ENCODE measurements around the gene USP3. TPM values are rescaled to one million over a fixed set of nuclear protein-coding genes. Genes with fewer than 3 reads are reported as not detected.
A peak's percentile ranks its signal among the peaks of the same experiment; 100 is the strongest.

USP3 gene
- total and polyA plus RNA-seq, 10 of the 15 experiments (the other 5 are each of a cell fraction or from before 2014, with no cell fraction given), result 23.8 to 64.5 (median 50.3) TPM

- TF ChIP-seq ZSCAN29 (IDR thresholded peaks at IDR 0.05), result no peak
- TF ChIP-seq EZH2 (IDR thresholded peaks at IDR 0.05; ENCODE audit: borderline replicate concordance, control insufficient read depth, low read depth, low read length), result no peak
- no peak for TF ChIP-seq FOS (IDR thresholded peaks at IDR 0.05; ENCODE audit: borderline replicate concordance, extremely low read depth, insufficient read length)
- TF ChIP-seq SUZ12 (IDR thresholded peaks at IDR 0.05; ENCODE audit: unreplicated experiment), result no peak
These were observed 95.1 kb downstream of the USP3 start (continued) for GRCh38 chr15:63599401-63600000.

DNA sequence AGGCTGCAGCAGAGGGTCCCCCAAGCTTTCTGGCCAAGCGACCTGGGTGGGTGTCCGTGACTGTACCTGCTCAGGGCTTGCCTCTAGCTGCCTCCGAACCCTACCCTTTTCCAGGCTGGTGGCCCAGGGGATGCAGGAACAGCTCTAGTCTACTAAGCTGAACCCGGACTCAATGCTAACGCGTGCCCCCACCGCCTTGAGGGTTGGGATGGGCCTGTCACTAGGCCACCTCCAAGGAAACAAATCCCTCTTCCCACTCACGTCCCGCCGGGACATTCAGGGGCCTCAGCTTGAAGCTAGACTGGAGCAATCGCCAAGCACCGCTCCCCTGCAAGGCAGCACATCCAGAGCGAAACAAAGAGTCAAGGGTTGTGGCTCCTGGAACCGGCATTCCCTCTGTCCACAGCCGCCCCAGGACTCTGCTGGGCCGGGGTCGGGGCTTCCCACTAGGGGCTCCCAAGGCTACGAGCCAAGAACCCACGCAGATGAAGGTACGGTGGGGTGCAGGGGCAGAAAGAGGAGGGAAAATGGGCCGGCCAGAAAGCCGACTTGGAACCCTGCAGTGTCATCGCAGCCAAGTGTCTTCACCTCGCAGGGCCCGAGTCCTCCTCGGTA, 95.7 kb downstream of the USP3 start:
- FAIRE-seq, result no peak
- TF ChIP-seq NKRF (conservative IDR thresholded peaks at IDR 0.05) (peak; percentile 44), IKZF2 (IDR thresholded peaks at IDR 0.05) (peak in 1 of 2 experiments; percentile 8; a peak in 1 of 4 replicates), HDGF (IDR thresholded peaks at IDR 0.05) (peak; percentile 72), IRF4 (IDR thresholded peaks at IDR 0.05; ENCODE audit: low read depth, low read length) (no peak), SIN3A (IDR thresholded peaks at IDR 0.05; ENCODE audit: low read depth, low read length) (no peak), MLLT1 (IDR thresholded peaks at IDR 0.05) (0 out of 2 replicates have a peak, but pooled peaks have one; percentile 42)

More for the DNA sequence above, 95.7 kb downstream of the USP3 start:
- ChIA-PET SMC1A (ENCODE audit: uncharacterized antibody, unreplicated experiment) (interaction anchor here (0.6 to 9.7 kb wide), 30 partner anchors 13 to 152 kb away, joined by 3 to 150 read pairs (median 8); partner anchors contain the start of gene USP3), RAD21 (ENCODE audit: unreplicated experiment) (interaction anchor here (0.9 to 8.2 kb wide), 28 partner anchors 10 to 553 kb away, joined by 3 to 113 read pairs (median 9); partner anchors contain the start of genes CIAO2A and USP3), CTCF (interaction anchor here (0.7 to 11.3 kb wide), 30 partner anchors 9 to 553 kb away, joined by 3 to 272 read pairs (median 6); partner anchors contain the start of gene USP3), POLR2A (interaction anchor here (0.5 to 8.8 kb wide), 14 partner anchors 19 to 489 kb away, joined by 3 to 66 read pairs (median 5); partner anchors contain the start of gene USP3)
- intact Hi-C loops (cut with micrococcal nuclease; ENCODE audit: unreplicated experiment), result no loop called here
- peak overlapping the region; percentile 80 for H2AFZ ChIP-seq (ENCODE audit: control insufficient read depth, low read depth, low read length)
- H3K27me3 ChIP-seq (replicated peaks in 1 of 2; ENCODE audit: control insufficient read depth in 2 of 2, insufficient read depth in 2 of 2, low read length in 1 of 2), result no peaks in the 10 kb centered on the region
- no peaks in the 10 kb centered on the region for H3K9me3 ChIP-seq (replicated peaks; ENCODE audit: control insufficient read depth, insufficient read depth, low read length)
- peak overlapping the region; percentile 85 for H3K27ac ChIP-seq (ENCODE audit: control insufficient read depth, insufficient read depth)
- ATAC-seq, result peak; percentile 10
- no peak for DNase-seq (ENCODE audit: low read depth, low spot score)
- WGBS (ENCODE audit: insufficient coverage, insufficient replicate concordance, low lambda C conversion rate, missing lambda C conversion rate), result 3% methylated on average over 26 of the region's 26 CpGs
- TSS peak; percentile 41 for BruUV-seq (replicated peaks)
- H3K4me3 ChIP-seq, result peak overlapping the region; percentile 83
- H3K79me2 ChIP-seq (ENCODE audit: control insufficient read depth, insufficient read depth, low read length), result peaks cover 23% of the 10 kb centered on the region
- H3K4me1 ChIP-seq (ENCODE audit: control insufficient read depth, insufficient read depth, low read length), result peaks cover 39% of the 10 kb centered on the region
- no peaks in the 10 kb centered on the region for H4K20me1 ChIP-seq (ENCODE audit: control insufficient read depth, insufficient read depth)
- H3K4me2 ChIP-seq (ENCODE audit: control insufficient read depth, insufficient read depth), result peak overlapping the region; percentile 99
- H3K36me3 ChIP-seq (ENCODE audit: control insufficient read depth in 2 of 2, insufficient read depth in 2 of 2, low read length in 1 of 2), result peaks cover 0 to 2% of the 10 kb centered on the region in 2 experiments; a peak in 1 of 4 replicates
- peak overlapping the region; percentile 92 for H3K9ac ChIP-seq (ENCODE audit: control insufficient read depth, insufficient read depth, low read length)
- in situ Hi-C loops (cut with MboI), result no loop called here
